WTC11 (cell line): ENCODE data around the gene LRIG1. TPM values are rescaled to one million over a fixed set of nuclear protein-coding genes. Genes with fewer than 3 reads are reported as not detected.

Source experiments
- ATAC-seq: fragments of 200-7000 bp; cut with Tn5 transposase; 2 replicates; pipeline ENCODE4 v1.10.0; 2021; ENCODE audit warnings: mild to moderate bottlenecking, moderate library complexity
- CTCF ChIA-PET: fragments of 300-600 bp; sonication (Branson Sonifier 250); formaldehyde crosslinking; loops from one replicate; lab custom pipeline; 2021; ENCODE audit warnings: antibody characterized with exemption; lab: Charles Lee
- POLR2A ChIA-PET: fragments of 350-600 bp; sonication (Branson Sonifier 250); formaldehyde crosslinking; loops from one replicate; lab custom pipeline; 2021; ENCODE audit warnings: antibody characterized with exemption; lab: Charles Lee
- DNase-seq: peaks from one replicate; pipeline ENCODE4 v3.0.0; 2021; ENCODE audit warnings: low spot score
- H3K27ac Mint-ChIP-seq: 2 replicates; pipeline ENCODE4 v1.8.0; 2021; ENCODE audit warnings: mixed read lengths
- H3K27me3 Mint-ChIP-seq: 2 replicates; pipeline ENCODE4 v1.8.0; 2021; ENCODE audit warnings: low read depth, mild to moderate bottlenecking, moderate library complexity, mixed read lengths
- H3K36me3 Mint-ChIP-seq: 2 replicates; pipeline ENCODE4 v1.8.0; 2021; ENCODE audit warnings: mixed read lengths
- H3K4me1 Mint-ChIP-seq: 2 replicates; pipeline ENCODE4 v1.8.0; 2022; ENCODE audit warnings: mixed read lengths
- H3K4me3 Mint-ChIP-seq: 2 replicates; pipeline ENCODE4 v1.8.0; 2021; ENCODE audit warnings: mild to moderate bottlenecking, moderate library complexity, mixed read lengths
- H3K9me3 Mint-ChIP-seq: 2 replicates; pipeline ENCODE4 v1.8.0; 2021; ENCODE audit warnings: mixed read lengths
- AR ChIP-seq: fragments of 250-450 bp; sonication (Bioruptor Pico); IDR thresholded peaks from 2 replicates; pipeline ENCODE4 v1.9.0; 2021; ENCODE audit warnings: mild to moderate bottlenecking
- ARID4B ChIP-seq: sonication (generic); formaldehyde crosslinking; IDR thresholded peaks from 2 replicates; pipeline ENCODE4 v1.8.0; 2023; ENCODE audit warnings: missing genetic modification reagents, mild to moderate bottlenecking, borderline replicate concordance
- ATF2 ChIP-seq: sonication (generic); formaldehyde crosslinking; IDR thresholded peaks from 2 replicates; pipeline ENCODE4 v1.8.1; 2022; ENCODE audit warnings: low read depth, missing genetic modification reagents, borderline replicate concordance
- CTCF ChIP-seq: fragments of 200-600 bp; IDR thresholded peaks from 2 replicates; pipeline ENCODE4 v1.8.0; 2022; ENCODE audit warnings: antibody characterized with exemption
- EMX1 ChIP-seq: fragments of 250-450 bp; sonication (Bioruptor Pico); IDR thresholded peaks from 2 replicates; pipeline ENCODE4 v1.8.0; 2021; ENCODE audit warnings: mild to moderate bottlenecking
- ESRRA ChIP-seq: sonication (generic); formaldehyde crosslinking; IDR thresholded peaks from 2 replicates; pipeline ENCODE4 v1.8.1; 2022; ENCODE audit warnings: mild to moderate bottlenecking, missing genetic modification reagents, borderline replicate concordance
- ETV6 ChIP-seq: sonication (generic); formaldehyde crosslinking; IDR thresholded peaks from 2 replicates; pipeline ENCODE4 v1.8.1; 2022; ENCODE audit warnings: mild to moderate bottlenecking, missing genetic modification reagents
- FOXK1 ChIP-seq: sonication (generic); formaldehyde crosslinking; IDR thresholded peaks from 2 replicates; pipeline ENCODE4 v1.8.0; 2022; ENCODE audit warnings: mild to moderate bottlenecking, moderate library complexity, missing genetic modification reagents
- GTF2I ChIP-seq: fragments of 250-450 bp; sonication (Bioruptor Pico); conservative IDR thresholded peaks from 2 replicates; pipeline ENCODE4 v1.4.0; 2021; ENCODE audit warnings: mild to moderate bottlenecking
- KAT7 ChIP-seq: sonication (generic); formaldehyde crosslinking; IDR thresholded peaks from 2 replicates; pipeline ENCODE4 v1.8.1; 2023; ENCODE audit warnings: missing genetic modification reagents, mild to moderate bottlenecking, borderline replicate concordance
- OVOL2 ChIP-seq: fragments of 250-450 bp; sonication (Bioruptor Pico); IDR thresholded peaks from 2 replicates; pipeline ENCODE4 v1.9.0; 2021; ENCODE audit warnings: mild to moderate bottlenecking, borderline replicate concordance
- TCF7 ChIP-seq: sonication (generic); formaldehyde crosslinking; IDR thresholded peaks from 2 replicates; pipeline ENCODE4 v1.8.0; 2022; ENCODE audit warnings: mild to moderate bottlenecking, low read depth, missing genetic modification reagents, moderate library complexity
- TP53 ChIP-seq: sonication (generic); formaldehyde crosslinking; IDR thresholded peaks from 2 replicates; pipeline ENCODE4 v1.8.1; 2023; ENCODE audit warnings: mild to moderate bottlenecking, missing genetic modification reagents
- USF1 ChIP-seq: sonication (generic); formaldehyde crosslinking; IDR thresholded peaks from 2 replicates; pipeline ENCODE4 v1.8.0; 2022; ENCODE audit warnings: mild to moderate bottlenecking, missing genetic modification reagents
- ZNF532 ChIP-seq: fragments of 250-450 bp; sonication (Bioruptor Pico); IDR thresholded peaks from 2 replicates; pipeline ENCODE4 v1.9.0; 2021; ENCODE audit warnings: mild to moderate bottlenecking, borderline replicate concordance
- total RNA-seq: library from RNA; stranded (reverse); gene quantifications from 3 replicates; pipeline ENCODE4 v1.2.3, GENCODE V29; 2021

Gene LRIG1
- total RNA-seq, 1 experiment from 2014 or later: 105 TPM

- TF ChIP-seq TCF7 (CRISPR knock-in tag): no peak
- no peak for TF ChIP-seq EMX1 (CRISPR knock-in tag)
- no peak for TF ChIP-seq ESRRA
- no peak for TF ChIP-seq GTF2I (CRISPR knock-in tag)
- no peak for TF ChIP-seq OVOL2 (CRISPR knock-in tag)
- no peak for TF ChIP-seq ZNF532 (CRISPR knock-in tag)
- TF ChIP-seq ETV6: no peak
- TF ChIP-seq ARID4B: no peak
- no peak for TF ChIP-seq TP53 (CRISPR knock-in tag)
- no peak for TF ChIP-seq KAT7 (CRISPR knock-in tag)
- no peak for TF ChIP-seq AR (CRISPR knock-in tag)
- TF ChIP-seq, all 79 proteins: peak for 0
Observed at GRCh38 chr3:66435989-66436388, 64.8 kb downstream of the LRIG1 start (continued).

GRCh38 chr3:66434726-66435125 lies 66.1 kb downstream of the LRIG1 start:
- H3K27me3 Mint-ChIP-seq: no peaks in the 10 kb centered on the region
- ChIA-PET POLR2A (no interaction called here), CTCF (no interaction called here)
- ATAC-seq: no peak
- peaks cover 25% of the 10 kb centered on the region for H3K36me3 Mint-ChIP-seq
- no peak for TF ChIP-seq FOXK1 (CRISPR knock-in tag)
- no peak for DNase-seq
- H3K4me3 Mint-ChIP-seq: no peak overlapping the region
- H3K4me1 Mint-ChIP-seq: peaks cover 90% of the 10 kb centered on the region
- H3K9me3 Mint-ChIP-seq: no peaks in the 10 kb centered on the region
- no peak overlapping the region for H3K27ac Mint-ChIP-seq

- H3K9me3 Mint-ChIP-seq: no peaks in the 10 kb centered on the region
- DNase-seq (no peak), ATAC-seq (no peak)
- H3K4me1 Mint-ChIP-seq: peaks cover 90% of the 10 kb centered on the region
- H3K36me3 Mint-ChIP-seq: peaks cover 21% of the 10 kb centered on the region
- ChIA-PET POLR2A (interaction anchor here (1.1 kb wide), 1 partner anchor 9 kb away, joined by 3 read pairs; no protein-coding TSS in a partner anchor), CTCF (interaction anchor here (1.4 kb wide), 1 partner anchor 25 kb away, joined by 3 read pairs; no protein-coding TSS in a partner anchor)
- H3K4me3 Mint-ChIP-seq: no peak overlapping the region
- no peaks in the 10 kb centered on the region for H3K27me3 Mint-ChIP-seq
- peak overlapping the region; percentile 8; the same call in 1 of the 2 replicates for H3K27ac Mint-ChIP-seq
- TF ChIP-seq AR (CRISPR knock-in tag): no peak
- TF ChIP-seq USF1: no peak
- no peak for TF ChIP-seq ATF2 (CRISPR knock-in tag)
- TF ChIP-seq CTCF: no peak
- TF ChIP-seq KAT7 (CRISPR knock-in tag): no peak
Observed at GRCh38 chr3:66433522-66433782, 67.4 kb downstream of the LRIG1 start.
